Measurements from ENCODE around the gene GASK1A. TPM values are rescaled to one million over a fixed set of nuclear protein-coding genes. Genes with fewer than 3 reads are reported as not detected.

The GASK1A gene
- total RNA-seq, 1 experiment from 2014 or later: 5.4 TPM

DNA sequence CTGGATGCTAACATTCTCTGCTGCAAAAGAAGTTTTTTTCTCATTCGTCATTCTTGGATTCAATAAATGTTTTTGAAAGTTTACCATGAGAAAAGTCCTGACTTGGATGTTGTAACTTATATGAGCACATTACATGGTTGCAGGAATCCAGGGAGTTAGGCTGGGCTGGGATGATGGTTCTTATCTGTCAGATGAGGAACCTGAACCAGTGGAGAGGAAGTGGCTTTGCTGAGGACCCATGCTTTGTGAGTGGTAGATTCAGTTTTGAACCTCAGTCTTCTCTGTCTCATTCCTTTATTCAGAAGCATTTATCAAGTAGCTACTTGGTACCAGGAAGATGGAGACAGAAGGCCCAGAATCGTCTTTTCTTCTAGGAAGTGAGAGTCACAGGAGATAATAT lies 3.7 kb upstream of the GASK1A start:
- H3K27me3 Mint-ChIP-seq (ENCODE audit: low read depth): peaks cover 55% of the 10 kb centered on the region
- Histone ChIP-seq H3K27ac (ENCODE audit: insufficient read length, low read depth, low read length) (no peak overlapping the region), H2BK20ac (ENCODE audit: low read depth, low read length, poor library complexity, severe bottlenecking) (no peak overlapping the region), H2BK15ac (ENCODE audit: low read depth, low read length) (no peak overlapping the region), H2BK120ac (ENCODE audit: low read depth, low read length, poor library complexity, severe bottlenecking) (no peak overlapping the region), H2AK5ac (ENCODE audit: insufficient read length, low read length) (no peak overlapping the region), H3K27me3 (ENCODE audit: insufficient read depth, low read length) (no peaks in the 10 kb centered on the region; the same call in 1 of the 2 replicates), H4K5ac (ENCODE audit: insufficient read length, low read depth, low read length) (no peak overlapping the region), H3K79me2 (ENCODE audit: insufficient read depth, low read length) (no peaks in the 10 kb centered on the region), H3K79me1 (ENCODE audit: insufficient read depth, low read depth, low read length, poor library complexity, severe bottlenecking) (no peaks in the 10 kb centered on the region), H4K8ac (replicated peaks; ENCODE audit: insufficient read length, low read depth, low read length) (no peak overlapping the region), H2BK12ac (ENCODE audit: insufficient read length, low read depth, low read length) (no peak overlapping the region), H3K9me3 (ENCODE audit: control insufficient read depth, low read depth, low read length) (peaks cover 10% of the 10 kb centered on the region), H3K14ac (ENCODE audit: insufficient read depth, low read length) (no peak overlapping the region), H3K56ac (ENCODE audit: insufficient read length, low read depth, low read length) (no peak overlapping the region), H3K18ac (ENCODE audit: insufficient read length, low read depth, low read length) (no peak overlapping the region), H3T11ph (ENCODE audit: low read length) (no peak overlapping the region), H4K20me1 (ENCODE audit: control insufficient read depth, insufficient read depth, insufficient read length) (no peaks in the 10 kb centered on the region), H3K23me2 (ENCODE audit: insufficient read length, low read depth, low read length, poor library complexity, severe bottlenecking) (peaks cover 9% of the 10 kb centered on the region), H2AFZ (ENCODE audit: low read length) (no peak overlapping the region), H3K4ac (ENCODE audit: low read depth, low read length) (no peak overlapping the region), H3K9ac (ENCODE audit: extremely low read depth, insufficient read length, low read length) (no peak overlapping the region), H4K91ac (ENCODE audit: insufficient read length, low read depth, low read length) (no peak overlapping the region), H3K4me2 (ENCODE audit: insufficient read depth, insufficient read length, low read length) (no peak overlapping the region), H3K23ac (ENCODE audit: insufficient read length, low read depth, low read length) (no peak overlapping the region), H2BK5ac (ENCODE audit: insufficient read length, low read length) (no peak overlapping the region), H3K4me1 (ENCODE audit: insufficient read depth, low read length) (no peaks in the 10 kb centered on the region)
- TF ChIP-seq, protein P1, sequence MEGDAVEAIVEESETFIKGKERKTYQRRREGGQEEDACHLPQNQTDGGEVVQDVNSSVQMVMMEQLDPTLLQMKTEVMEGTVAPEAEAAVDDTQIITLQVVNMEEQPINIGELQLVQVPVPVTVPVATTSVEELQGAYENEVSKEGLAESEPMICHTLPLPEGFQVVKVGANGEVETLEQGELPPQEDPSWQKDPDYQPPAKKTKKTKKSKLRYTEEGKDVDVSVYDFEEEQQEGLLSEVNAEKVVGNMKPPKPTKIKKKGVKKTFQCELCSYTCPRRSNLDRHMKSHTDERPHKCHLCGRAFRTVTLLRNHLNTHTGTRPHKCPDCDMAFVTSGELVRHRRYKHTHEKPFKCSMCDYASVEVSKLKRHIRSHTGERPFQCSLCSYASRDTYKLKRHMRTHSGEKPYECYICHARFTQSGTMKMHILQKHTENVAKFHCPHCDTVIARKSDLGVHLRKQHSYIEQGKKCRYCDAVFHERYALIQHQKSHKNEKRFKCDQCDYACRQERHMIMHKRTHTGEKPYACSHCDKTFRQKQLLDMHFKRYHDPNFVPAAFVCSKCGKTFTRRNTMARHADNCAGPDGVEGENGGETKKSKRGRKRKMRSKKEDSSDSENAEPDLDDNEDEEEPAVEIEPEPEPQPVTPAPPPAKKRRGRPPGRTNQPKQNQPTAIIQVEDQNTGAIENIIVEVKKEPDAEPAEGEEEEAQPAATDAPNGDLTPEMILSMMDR (conservative IDR thresholded peaks at IDR 0.05): no peak
- DNase-seq: no peak
- no peak overlapping the region for H3K4me3 Mint-ChIP-seq
- WGBS (ENCODE audit: extremely low coverage, insufficient read length, low lambda C conversion rate): no CpG with 5 or more reads among the region's 2 CpGs
- no peak overlapping the region for H3K27ac Mint-ChIP-seq
- H3K36me3 Mint-ChIP-seq (ENCODE audit: insufficient read depth in 1 of 3, low read depth in 3 of 3): peaks cover 24 to 40% (median 30%) of the 10 kb centered on the region in 3 experiments
- peaks cover 38 to 45% of the 10 kb centered on the region in 2 experiments for H3K9me3 Mint-ChIP-seq
- peaks cover 12 to 13% of the 10 kb centered on the region in 2 experiments for H3K4me1 Mint-ChIP-seq

Data from H9 (cell line).